ENCODE data around the gene DCTN3.

The DCTN3 gene

GRCh38 chr9:34591917-34592866 lies 28.1 kb downstream of the DCTN3 start:
- FAIRE-seq = peak; percentile 11

GRCh38 chr9:34591248-34591916 lies 28.9 kb downstream of the DCTN3 start:
- DNase-seq (ENCODE audit: insufficient read length, low spot score) = peak; percentile 95
- FAIRE-seq = no peak

More at GRCh38 chr9:34591917-34592866, 28.1 kb downstream of the DCTN3 start:
- DNase-seq (ENCODE audit: insufficient read length, low spot score) = no peak

- FAIRE-seq = no peak
These were observed 29.7 kb downstream of the DCTN3 start for GRCh38 chr9:34590381-34591247.

GRCh38 chr9:34589636-34590380 lies 30.5 kb downstream of the DCTN3 start, which contains the start of gene CNTFR:
CNTFR (minus strand) TSS chr9:34589724; CDS start chr9:34568981, 20,743 bp downstream.
- FAIRE-seq (no peak), DNase-seq (ENCODE audit: insufficient read length, low spot score) (no peak)

More at GRCh38 chr9:34590381-34591247, 29.7 kb downstream of the DCTN3 start:
- no peak for DNase-seq (ENCODE audit: insufficient read length, low spot score)

- no peak for DNase-seq (ENCODE audit: insufficient read length, low spot score)
- no peak for FAIRE-seq
These were observed 31.3 kb downstream of the DCTN3 start for GRCh38 chr9:34588671-34589635.

GRCh38 chr9:34587271-34587670 lies 33.0 kb downstream of the DCTN3 start:
- DNase-seq (ENCODE audit: insufficient read length, low spot score) = no peak
- no peak for FAIRE-seq

- no peak for DNase-seq (ENCODE audit: insufficient read length, low spot score)
- no peak for FAIRE-seq
These were observed 34.2 kb downstream of the DCTN3 start for GRCh38 chr9:34585946-34586669.

GRCh38 chr9:34584970-34585369 lies 35.3 kb downstream of the DCTN3 start:
- DNase-seq (ENCODE audit: insufficient read length, low spot score) = no peak
- FAIRE-seq = no peak

GRCh38 chr9:34582787-34583186 lies 37.5 kb downstream of the DCTN3 start:
- FAIRE-seq = no peak
- DNase-seq (ENCODE audit: insufficient read length, low spot score) = no peak

GRCh38 chr9:34581318-34581717 lies 39.0 kb downstream of the DCTN3 start:
- FAIRE-seq = no peak
- no peak for DNase-seq (ENCODE audit: insufficient read length, low spot score)

- DNase-seq (ENCODE audit: insufficient read length, low spot score) = no peak
These were observed 39.9 kb downstream of the DCTN3 start for GRCh38 chr9:34580358-34580757.

GRCh38 chr9:34579808-34580163 lies 40.5 kb downstream of the DCTN3 start:
- no peak for FAIRE-seq
- no peak for DNase-seq (ENCODE audit: insufficient read length, low spot score)

More at GRCh38 chr9:34580358-34580757, 39.9 kb downstream of the DCTN3 start:
- FAIRE-seq = no peak

GRCh38 chr9:34579104-34579807 lies 41.0 kb downstream of the DCTN3 start:
- no peak for DNase-seq (ENCODE audit: insufficient read length, low spot score)
- no peak for FAIRE-seq

- FAIRE-seq (no peak), DNase-seq (ENCODE audit: insufficient read length, low spot score) (no peak)
These were observed 41.8 kb downstream of the DCTN3 start for GRCh38 chr9:34578241-34579103.

- DNase-seq (ENCODE audit: insufficient read length, low spot score) (no peak), FAIRE-seq (no peak)
These were observed 42.7 kb downstream of the DCTN3 start for GRCh38 chr9:34577400-34578240.

All from GM19239 (cell line).